GM18511 (cell line): ENCODE data around the gene MAPK13.

ENCODE experiments used
- ATAC-seq: cut with Tn5 transposase; IDR thresholded peaks from one replicate; pipeline ENCODE4 v1.9.1; 2021; ENCODE audit warnings: mild to moderate bottlenecking, moderate library complexity; ENCODE audit not compliant: unreplicated experiment

Gene MAPK13

GRCh38 chr6:36142971-36143838 is 12.9 kb downstream of the MAPK13 start:
- ATAC-seq: no peak

GRCh38 chr6:36145495-36145894 is 15.2 kb downstream of the MAPK13 start:
- ATAC-seq: no peak

- no peak for ATAC-seq
These were observed 17.0 kb downstream of the MAPK13 start for GRCh38 chr6:36147294-36147693.

- no peak for ATAC-seq
These were observed 19.2 kb downstream of the MAPK13 start for GRCh38 chr6:36149476-36149875.

- no peak for ATAC-seq
These were observed 20.0 kb downstream of the MAPK13 start for GRCh38 chr6:36150283-36150682.

GRCh38 chr6:36154286-36154685 is 24.0 kb downstream of the MAPK13 start:
- ATAC-seq: no peak

- no peak for ATAC-seq
These were observed 25.3 kb downstream of the MAPK13 start for GRCh38 chr6:36155662-36156061.

- no peak for ATAC-seq
These were observed 29.9 kb downstream of the MAPK13 start for GRCh38 chr6:36160147-36160760.

GRCh38 chr6:36169023-36170007 is 39.0 kb downstream of the MAPK13 start:
- no peak for ATAC-seq

GRCh38 chr6:36170704-36171103 is 40.4 kb downstream of the MAPK13 start:
- ATAC-seq: no peak

- ATAC-seq: no peak
These were observed 41.3 kb downstream of the MAPK13 start for GRCh38 chr6:36171573-36171972.

GRCh38 chr6:36177166-36177565 is 46.9 kb downstream of the MAPK13 start:
- ATAC-seq: no peak

GRCh38 chr6:36178544-36178943 is 48.2 kb downstream of the MAPK13 start:
- ATAC-seq: no peak

GRCh38 chr6:36180126-36180525 is 49.8 kb downstream of the MAPK13 start:
- ATAC-seq: no peak

- no peak for ATAC-seq
These were observed 54.0 kb downstream of the MAPK13 start for GRCh38 chr6:36184311-36184710.

- no peak for ATAC-seq
These were observed 55.9 kb downstream of the MAPK13 start for GRCh38 chr6:36186199-36186598.

- ATAC-seq: no peak
These were observed 57.1 kb downstream of the MAPK13 start for GRCh38 chr6:36187446-36187845.
